GM18498 (cell line): ENCODE measurements around the gene GPD1.
"Not testable (repeated sequence)": the region's sequence is repeated elsewhere in the genome, so short reads cannot be mapped to it uniquely, and the experiment has no call there.

ENCODE experiments used
- ATAC-seq: cut with Tn5 transposase; IDR thresholded peaks from one replicate; pipeline ENCODE4 v1.9.1; 2021; ENCODE audit warnings: mild to moderate bottlenecking, moderate library complexity; ENCODE audit not compliant: unreplicated experiment

GPD1 gene

GRCh38 chr12:50073206-50073605, 30.6 kb upstream of the GPD1 start:
- no peak for ATAC-seq

DNA sequence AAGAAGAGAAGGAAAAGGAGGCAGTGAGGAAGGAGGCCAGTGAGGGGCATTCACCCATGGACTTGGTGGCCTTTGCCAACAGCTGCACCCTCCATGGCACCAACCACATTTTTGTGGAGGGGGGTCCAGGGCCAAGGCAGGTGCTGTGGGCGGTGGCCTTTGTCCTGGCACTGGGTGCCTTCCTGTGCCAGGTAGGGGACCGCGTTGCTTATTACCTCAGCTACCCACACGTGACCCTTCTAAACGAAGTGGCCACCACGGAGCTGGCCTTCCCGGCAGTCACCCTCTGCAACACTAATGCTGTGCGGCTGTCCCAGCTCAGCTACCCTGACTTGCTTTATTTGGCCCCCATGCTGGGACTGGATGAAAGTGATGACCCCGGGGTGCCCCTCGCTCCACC, 30.1 kb upstream of the GPD1 start:
- no peak for ATAC-seq

DNA sequence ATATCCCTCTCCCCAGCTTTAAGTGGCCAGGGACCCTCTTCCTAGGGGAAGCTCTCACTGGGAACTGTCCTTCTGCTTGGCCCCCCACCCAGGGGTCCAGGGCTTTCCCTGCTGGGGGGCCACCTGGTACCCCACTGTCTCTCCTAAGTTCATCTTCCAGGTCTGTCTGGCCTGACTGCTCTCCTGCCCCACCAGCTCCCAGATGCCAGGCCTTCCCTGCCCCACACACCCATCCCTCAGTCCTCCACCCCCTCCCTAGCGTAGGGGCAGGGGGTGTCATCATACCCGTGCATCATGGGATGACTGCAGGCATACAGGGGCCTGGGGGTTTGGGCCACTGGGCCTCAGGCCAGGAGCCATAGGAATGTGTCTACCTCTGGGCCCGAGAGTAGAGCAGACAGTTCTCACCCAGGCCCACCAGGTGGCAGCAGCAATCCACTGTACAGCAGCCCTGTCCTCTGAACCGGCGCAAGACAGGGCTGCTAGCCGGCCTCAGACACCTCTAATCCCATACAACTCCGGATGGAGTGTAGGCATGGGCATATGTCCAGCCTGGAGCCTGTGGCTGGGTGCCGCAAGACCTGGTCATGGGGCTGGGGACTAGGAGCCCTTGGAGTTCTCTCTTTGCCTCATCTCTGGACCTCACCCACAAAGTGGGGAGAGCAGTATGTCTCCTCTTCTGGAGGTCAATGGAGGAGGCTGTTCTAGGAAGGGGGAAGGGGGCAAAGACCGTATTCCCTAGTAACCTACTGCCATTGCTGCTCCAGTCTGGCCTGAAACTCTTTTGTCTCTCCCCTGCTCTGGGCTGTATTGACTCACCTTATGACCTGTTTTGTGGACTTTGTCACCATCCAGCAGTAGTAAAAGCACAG, 28.6 kb upstream of the GPD1 start:
- ATAC-seq: peak; percentile 86

DNA sequence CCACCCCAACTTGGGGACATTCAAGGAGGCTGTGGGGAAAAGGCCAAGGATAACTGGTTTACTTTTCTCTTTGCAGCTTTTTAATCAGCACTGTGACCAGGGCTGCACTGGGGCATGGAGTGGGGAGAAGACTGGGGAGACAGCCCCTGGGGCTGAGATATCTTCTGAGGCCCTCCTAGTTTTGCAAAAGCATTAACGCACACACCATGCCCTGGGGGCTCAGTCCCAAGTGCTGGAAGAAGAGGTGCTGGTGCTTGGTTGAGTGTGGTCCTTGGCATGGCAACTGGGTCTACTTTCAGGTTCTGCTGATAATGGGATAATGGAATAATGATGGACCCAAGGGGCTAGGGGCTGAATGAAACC, 28.0 kb upstream of the GPD1 start:
- ATAC-seq: no peak

GRCh38 chr12:50077099-50077498, 26.7 kb upstream of the GPD1 start:
- no peak for ATAC-seq

DNA sequence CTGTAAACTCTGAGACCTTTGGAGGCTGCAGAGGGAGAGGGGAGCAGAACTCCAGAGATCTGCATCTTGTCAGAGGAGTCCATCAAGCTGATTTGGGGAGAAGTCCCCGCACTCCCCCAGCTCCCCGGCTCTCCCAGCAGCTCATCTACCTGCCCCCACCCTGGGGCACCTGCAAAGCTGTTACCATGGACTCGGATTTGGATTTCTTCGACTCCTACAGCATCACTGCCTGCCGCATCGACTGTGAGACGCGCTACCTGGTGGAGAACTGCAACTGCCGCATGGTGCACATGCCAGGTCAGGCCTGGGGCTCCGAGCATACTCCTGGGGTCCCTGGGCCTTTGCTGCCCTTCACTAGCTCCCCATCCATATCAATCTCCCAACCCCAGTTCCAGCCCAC, 25.5 kb upstream of the GPD1 start:
- ATAC-seq: no peak

DNA sequence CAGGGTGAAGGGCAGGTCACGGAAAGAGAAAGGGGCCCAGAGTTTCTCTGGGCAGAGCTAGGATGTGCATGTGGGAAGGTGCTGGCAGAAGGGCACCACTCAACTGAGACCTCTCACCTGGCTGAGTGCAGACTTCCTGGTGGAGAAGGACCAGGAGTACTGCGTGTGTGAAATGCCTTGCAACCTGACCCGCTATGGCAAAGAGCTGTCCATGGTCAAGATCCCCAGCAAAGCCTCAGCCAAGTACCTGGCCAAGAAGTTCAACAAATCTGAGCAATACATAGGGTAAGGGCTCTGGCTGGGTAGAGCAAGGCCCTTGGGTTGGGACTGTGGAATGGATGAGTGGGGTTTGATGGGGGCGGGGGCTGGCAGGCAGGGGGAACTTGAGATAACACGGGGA, 24.0 kb upstream of the GPD1 start:
- no peak for ATAC-seq

- ATAC-seq: no peak
These were observed 22.6 kb upstream of the GPD1 start for GRCh38 chr12:50081096-50081808.

DNA sequence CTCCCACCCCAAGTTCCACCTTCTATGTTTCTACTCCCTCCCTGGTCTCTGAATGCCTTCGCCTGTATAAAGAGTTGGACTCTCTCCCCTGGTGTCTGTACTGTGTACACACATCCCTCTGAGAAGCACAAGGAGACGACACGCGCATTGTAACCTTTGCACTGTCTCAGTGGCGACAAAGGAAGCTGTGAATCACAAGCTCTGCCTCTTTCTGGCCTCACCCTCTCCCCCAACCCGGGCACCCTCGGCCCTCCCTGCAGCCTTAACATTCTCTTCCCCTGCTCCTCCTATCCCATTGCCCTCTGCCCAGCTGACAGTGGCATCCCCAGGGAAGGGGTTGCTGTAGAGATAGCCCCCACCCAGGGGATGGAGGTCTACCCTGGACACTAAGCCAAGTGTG, 21.2 kb upstream of the GPD1 start:
- ATAC-seq: no peak

GRCh38 chr12:50083301-50083700, 20.5 kb upstream of the GPD1 start:
- ATAC-seq: no peak

DNA sequence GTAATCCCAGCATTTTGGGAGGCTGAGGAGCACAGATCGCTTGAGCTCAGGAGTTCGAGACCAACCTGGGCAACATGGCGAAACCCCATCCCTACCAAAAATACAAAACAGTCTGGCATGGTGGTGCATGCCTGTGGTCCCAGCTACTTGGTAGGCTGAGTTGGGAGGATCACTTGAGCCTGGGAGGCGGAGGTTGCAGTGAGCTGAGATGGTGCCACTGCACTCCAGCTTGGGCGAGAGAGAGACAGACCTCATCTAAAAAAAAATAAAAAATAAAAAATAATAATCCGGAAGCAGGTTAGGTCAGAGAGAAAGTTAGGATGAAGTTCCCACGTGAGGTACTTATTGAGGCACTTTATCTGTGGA, 19.4 kb upstream of the GPD1 start:
- not testable (repeated sequence) for ATAC-seq

DNA sequence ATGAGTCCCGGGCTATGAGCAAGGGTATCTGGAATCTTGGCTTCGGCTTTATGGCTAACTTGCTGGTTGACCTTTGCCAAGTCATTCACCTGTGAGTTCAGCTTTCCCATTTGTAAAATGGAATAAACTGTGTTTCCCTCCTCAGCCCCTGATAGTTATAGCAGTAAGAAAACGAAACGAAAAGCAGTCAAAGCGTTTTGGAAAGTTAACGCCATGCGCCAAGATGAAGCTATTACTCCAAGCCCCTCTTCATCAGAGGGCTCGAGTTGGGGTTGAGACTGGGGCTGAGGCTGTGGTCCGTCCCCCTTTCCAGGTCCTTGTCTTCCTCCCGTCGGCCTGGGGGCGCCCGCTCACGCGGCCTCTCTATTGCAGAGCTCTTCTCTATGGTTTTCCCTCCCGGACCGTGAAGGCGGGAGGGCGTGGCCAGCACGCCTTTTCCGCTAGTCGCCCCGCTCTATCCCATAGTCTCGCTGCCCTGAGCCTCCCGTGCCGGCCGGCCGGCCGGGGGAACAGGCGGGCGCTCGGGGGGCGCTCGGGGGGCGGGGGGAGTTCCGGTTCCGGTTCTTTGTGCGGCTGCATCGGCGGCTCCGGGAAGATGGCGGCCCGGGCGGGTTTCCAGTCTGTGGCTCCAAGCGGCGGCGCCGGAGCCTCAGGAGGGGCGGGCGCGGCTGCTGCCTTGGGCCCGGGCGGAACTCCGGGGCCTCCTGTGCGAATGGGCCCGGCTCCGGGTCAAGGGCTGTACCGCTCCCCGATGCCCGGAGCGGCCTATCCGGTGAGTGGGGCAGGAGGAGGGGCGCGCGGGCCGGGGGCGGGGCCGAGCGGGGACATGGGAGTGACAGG, 18.8 kb upstream of the GPD1 start, which contains the start of gene SMARCD1:
SMARCD1 (plus strand) TSS at position 568 of the 840 bp plus-strand sequence; CDS start at position 596, 28 bp downstream.
- ATAC-seq: peak; percentile 86

GRCh38 chr12:50085615-50086072, 18.2 kb upstream of the GPD1 start:
- ATAC-seq: peak; percentile 11

- no peak for ATAC-seq
These were observed 17.7 kb upstream of the GPD1 start for GRCh38 chr12:50086148-50086547.

DNA sequence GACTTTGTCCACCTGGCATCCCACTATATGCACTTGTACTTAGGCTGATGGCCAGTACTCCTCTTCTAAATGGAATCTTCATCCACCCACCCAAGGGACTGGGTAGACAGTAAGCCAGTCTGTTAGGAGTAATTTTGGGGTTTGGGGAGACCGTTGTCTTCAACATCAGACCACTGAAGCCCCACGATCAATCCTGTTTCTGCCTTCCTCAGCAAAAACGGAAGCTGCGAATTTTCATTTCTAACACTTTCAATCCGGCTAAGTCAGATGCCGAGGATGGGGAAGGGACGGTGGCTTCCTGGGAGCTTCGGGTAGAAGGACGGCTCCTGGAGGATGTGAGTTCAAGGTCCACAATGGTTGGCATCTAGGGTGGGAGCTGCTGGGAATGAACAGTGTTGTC, 16.7 kb upstream of the GPD1 start:
- ATAC-seq: no peak

DNA sequence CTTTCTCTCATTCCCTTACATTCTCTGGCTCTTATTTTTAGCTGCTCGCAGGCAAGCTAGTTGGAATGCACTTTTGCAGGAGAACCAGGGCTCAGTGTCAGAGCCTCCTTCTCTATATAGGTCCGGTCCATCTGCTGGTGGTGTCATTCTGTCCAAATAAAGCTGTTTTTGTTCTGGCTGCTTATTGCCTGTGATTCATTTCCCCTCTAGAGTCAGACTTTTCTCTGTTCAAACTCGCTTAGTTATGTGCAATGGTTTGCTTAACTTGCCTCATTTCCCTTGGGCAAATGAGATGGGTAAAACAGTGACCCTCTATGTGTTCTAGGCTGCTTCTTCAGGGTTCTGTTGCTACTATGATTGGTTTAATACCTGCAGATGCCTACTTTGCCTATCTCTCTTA, 15.8 kb upstream of the GPD1 start:
- no peak for ATAC-seq

- no peak for ATAC-seq
These were observed 15.1 kb upstream of the GPD1 start for GRCh38 chr12:50088577-50089335.

DNA sequence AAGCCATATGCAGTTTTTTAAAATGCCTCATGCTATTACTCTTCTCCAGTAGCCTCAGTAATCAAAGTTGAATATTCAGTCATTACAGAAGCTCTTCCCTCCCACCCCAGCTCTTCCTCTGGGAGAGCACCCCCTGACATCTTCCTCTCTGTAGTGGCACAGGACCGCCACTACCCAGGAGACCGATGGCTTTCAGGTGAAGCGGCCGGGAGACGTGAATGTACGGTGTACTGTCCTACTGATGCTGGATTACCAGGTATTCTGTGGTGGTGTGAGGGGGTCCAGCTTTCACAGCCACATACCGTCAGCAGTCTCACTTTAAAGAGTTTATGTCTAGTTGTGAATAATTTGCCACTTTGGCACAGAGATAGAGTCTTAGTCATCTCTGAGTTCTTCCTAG, 14.1 kb upstream of the GPD1 start:
- no peak for ATAC-seq

DNA sequence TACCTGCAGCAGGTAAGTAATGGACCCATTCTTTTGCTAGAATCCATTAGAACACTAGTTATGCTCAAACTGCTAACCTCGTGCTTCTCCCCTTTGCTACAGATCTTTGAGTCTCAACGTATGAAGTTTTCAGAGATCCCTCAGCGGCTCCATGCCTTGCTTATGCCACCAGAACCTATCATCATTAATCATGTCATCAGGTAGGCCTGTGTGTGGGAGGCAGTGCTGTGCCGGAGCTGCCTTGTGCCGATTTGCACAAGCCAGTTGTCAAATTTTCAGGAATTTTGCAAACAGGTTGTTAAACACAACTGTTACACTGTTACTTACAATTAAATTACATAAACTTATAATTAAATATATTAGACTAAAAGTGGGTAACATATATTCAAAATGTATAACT, 13.4 kb upstream of the GPD1 start:
- ATAC-seq: no peak

DNA sequence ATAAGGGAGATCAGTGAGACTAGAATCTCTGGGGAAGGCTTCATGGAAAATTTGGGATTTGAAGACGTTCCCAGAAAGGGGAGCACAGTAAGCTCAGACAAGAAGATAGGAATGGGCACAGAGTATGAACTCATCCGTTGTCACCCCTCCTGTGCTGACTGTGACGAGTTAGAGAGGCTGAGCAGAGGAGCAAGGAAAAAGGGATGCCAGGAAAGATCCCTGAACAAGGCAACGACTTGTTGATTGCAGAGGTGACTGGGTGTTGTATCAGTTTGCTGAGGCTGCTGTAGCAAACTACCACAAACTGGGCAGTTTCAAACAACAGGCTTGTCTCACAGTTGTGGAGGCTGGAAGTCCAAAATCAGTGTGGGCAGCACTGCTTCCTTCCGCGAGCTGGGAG, 5.9 kb upstream of the GPD1 start:
- no peak for ATAC-seq
